Activated CD4-positive, CD25-positive, alpha-beta regulatory T cell treated with anti-CD3 and anti-CD28 coated beads, Interleukin-2, amount 50 U/mL, for 16 hours (primary cell): Measurements from ENCODE around the gene RGS7.

Source experiments
- DNase-seq: peaks from one replicate; pipeline ENCODE4 v3.0.0-alpha.2; 2020; ENCODE audit warnings: low read depth, low spot score

RGS7 gene

DNA sequence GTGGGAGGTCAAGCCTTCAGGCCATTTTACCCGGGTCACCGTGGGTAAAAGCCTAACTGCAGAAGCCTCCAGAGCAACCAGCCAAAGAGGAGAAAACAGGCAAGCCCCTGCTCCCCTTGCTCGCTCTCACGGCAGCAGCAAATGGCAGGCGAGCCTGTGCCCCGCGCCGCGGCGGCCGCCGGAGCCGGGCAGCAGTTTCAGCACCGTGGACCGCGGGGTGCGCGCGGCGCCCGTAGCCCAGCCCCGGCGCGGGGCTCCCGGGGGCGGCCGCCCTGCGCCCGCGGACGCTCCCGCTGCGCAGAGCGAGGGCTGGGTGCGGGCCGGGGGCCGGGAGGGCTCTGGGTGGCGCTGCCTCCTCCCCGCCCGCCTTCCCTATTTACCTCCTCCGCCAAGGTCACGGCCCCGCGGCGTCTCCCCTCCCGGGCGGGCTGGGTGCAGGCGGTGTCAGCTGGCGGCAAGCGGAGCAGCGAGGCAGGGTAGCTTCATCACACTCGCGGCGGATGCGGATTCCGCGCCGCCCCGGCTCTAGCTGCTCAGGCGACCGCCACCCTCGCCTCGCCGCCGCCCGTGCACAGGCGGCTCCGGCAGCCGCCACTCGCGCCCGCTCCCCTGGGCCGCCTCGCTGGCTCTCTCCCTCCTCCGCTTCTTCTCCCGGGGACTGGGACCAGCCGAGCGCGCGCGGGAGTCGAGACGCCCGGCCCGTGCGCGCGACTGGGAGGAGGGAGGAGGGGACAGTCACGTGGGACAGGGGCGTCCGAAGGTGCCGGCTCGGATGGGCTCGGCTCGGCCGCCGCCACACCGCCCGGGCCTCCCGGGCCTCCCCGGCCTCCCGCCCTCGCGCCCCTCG lies at the start of gene RGS7:
Gene RGS7 (minus strand): TSS at position 687 of the 847 bp plus-strand sequence.
- DNase-seq = no peak

DNA sequence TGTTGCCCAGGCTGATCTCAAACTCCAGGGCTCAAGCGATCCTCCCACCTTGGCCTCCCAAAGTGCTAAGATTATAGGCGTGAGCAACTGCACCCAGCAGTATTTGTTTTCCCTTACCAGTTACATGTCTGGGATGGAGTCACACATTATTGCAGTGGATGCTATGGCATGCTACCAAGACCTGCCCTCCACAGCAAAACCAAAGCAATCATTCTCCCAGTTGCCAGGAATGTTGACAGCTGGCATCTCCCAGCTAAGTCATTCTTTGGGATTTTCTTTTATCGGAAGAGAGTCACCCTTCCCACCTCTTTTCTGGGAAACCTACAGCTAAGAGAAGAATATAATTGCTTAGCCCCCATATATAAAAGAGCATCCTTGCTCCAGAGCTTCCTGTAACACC lies 49.4 kb upstream of the RGS7 start:
- no peak for DNase-seq

DNA sequence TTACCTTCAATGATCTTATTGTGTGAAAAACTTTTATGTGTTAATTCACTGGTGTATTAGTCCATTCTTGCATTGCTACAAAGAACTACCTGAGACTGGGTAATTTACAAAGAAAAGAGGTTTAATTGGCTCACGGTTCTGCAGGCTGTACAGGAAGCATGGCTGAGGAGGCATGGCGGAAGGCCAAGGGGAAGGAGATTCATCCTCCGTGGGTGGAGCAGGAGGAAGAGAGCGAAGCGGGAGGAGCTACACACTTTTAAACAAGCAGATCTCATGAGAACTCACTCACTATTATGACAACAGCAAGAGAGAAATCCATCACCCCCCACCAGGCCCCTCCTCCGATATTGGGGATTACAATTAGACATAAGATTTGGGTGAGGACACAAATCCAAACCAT lies 44.2 kb upstream of the RGS7 start:
- DNase-seq = no peak

GRCh38 chr1:241396747-241397681 lies 40.0 kb upstream of the RGS7 start:
- DNase-seq = no peak

- DNase-seq = no peak
Measured at GRCh38 chr1:241391926-241392710, 35.1 kb upstream of the RGS7 start.

GRCh38 chr1:241390526-241390925 lies 33.5 kb upstream of the RGS7 start:
- no peak for DNase-seq

GRCh38 chr1:241389400-241389799 lies 32.4 kb upstream of the RGS7 start:
- DNase-seq = no peak

GRCh38 chr1:241387216-241387615 lies 30.2 kb upstream of the RGS7 start:
- no peak for DNase-seq

- DNase-seq = no peak
Measured at GRCh38 chr1:241376701-241377100, 19.7 kb upstream of the RGS7 start.

GRCh38 chr1:241375886-241376285 lies 18.9 kb upstream of the RGS7 start:
- DNase-seq = no peak

GRCh38 chr1:241366196-241366595 lies 9.2 kb upstream of the RGS7 start:
- DNase-seq = no peak

GRCh38 chr1:241362350-241362749 lies 5.3 kb upstream of the RGS7 start:
- no peak for DNase-seq

DNA sequence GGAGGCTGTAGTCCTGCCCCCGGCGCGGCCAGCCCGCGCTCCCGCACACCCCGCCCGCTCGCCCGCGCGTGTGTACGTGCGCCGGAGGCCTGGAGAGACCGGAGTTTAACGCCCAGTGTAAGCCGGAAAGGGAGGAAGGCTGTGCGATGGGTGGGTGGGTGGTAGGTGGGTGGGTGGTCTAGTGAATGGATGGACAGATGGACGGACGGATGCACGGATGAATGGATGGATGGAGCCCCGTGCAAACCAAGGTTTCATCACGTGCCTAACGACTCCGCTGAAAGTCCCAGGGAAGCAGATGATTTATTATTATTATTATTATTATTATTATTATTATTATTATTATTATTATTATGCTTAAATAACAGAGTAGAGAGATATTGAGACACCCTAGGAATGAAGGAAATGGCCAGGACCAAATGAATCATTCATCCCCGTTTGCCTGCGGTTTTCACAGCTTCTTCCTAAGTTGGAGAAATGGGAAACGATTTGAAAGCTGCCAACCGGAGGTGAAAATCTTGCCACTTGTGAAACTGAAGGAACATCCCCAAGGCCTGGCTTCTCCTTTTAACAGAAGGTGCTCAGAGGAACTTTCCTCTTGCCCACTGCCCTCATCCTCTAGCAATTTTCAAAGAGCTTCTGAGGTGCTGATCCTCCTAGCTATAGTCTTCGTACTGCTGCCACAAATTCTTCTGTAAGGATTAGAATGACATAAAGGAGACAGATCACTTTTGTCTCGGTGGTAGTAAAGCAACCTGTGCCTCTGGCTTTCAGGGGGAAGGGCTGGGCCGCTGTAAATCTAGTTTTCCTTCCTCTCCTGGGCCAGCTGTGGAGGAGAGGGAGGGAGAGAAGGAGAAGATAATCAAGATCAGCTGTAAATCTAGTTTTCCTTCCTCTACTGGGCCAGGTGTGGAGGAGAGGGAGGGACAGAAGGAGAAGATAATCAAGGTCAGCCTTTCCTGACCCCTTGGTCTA lies 648 bp upstream of the RGS7 start:
- DNase-seq = no peak

- no peak for DNase-seq
Measured at GRCh38 chr1:241356187-241356518, 852 bp downstream of the RGS7 start.

GRCh38 chr1:241355311-241356010 lies 1.5 kb downstream of the RGS7 start:
- DNase-seq = no peak

GRCh38 chr1:241352401-241352800 lies 4.6 kb downstream of the RGS7 start:
- no peak for DNase-seq

- no peak for DNase-seq
Measured at GRCh38 chr1:241351841-241352240, 5.2 kb downstream of the RGS7 start.

GRCh38 chr1:241343956-241344355 lies 13.0 kb downstream of the RGS7 start:
- DNase-seq = no peak

GRCh38 chr1:241336335-241336734 lies 20.7 kb downstream of the RGS7 start:
- DNase-seq = no peak

GRCh38 chr1:241332987-241333386 lies 24.0 kb downstream of the RGS7 start:
- no peak for DNase-seq
